SK-N-SH (cell line): ENCODE data around the gene SSR4. TPM values are rescaled to one million over a fixed set of nuclear protein-coding genes. Genes with fewer than 3 reads are reported as not detected.

Experiments used
- CTCF ChIA-PET: fragments of 300-600, 350-600 bp; formaldehyde crosslinking; extraction: SDS; loops from one replicate; lab custom pipeline; 2021; lab: Yijun Ruan, JAX
- POLR2A ChIA-PET: fragments of 350-600 bp; sonication (Branson Sonifier 250); formaldehyde crosslinking; extraction: SDS; loops from one replicate; lab custom pipeline; 2020; ENCODE audit warnings: antibody characterized with exemption, inconsistent platforms; lab: Yijun Ruan, JAX
- DNase-seq: peaks from one replicate; pipeline ENCODE4 v3.0.0; 2012
- H2AFZ ChIP-seq: fragments of 200-600 bp; sonication (generic); 2 replicates; pipeline ENCODE4 v1.8.1; 2016; ENCODE audit warnings: antibody characterized with exemption, mild to moderate bottlenecking, low read depth
- H3F3A ChIP-seq: fragments of 200-600 bp; sonication (generic); replicated peaks from 2 replicates; pipeline ENCODE3; 2016; ENCODE audit warnings: antibody characterized with exemption, mild to moderate bottlenecking; ENCODE audit not compliant: insufficient read depth
- H3K27ac ChIP-seq, 2 experiments: fragments of 200-500 bp in 1 of 2; fragments of 200-600 bp in 1 of 2; sonication (Bioruptor generic) in 1 of 2; sonication (generic), shearing (Covaris generic) in 1 of 2; 2 replicates each; pipeline versions ENCODE4 v1.5.1 to v1.6.1; 2014 to 2016; ENCODE audit warnings: low read depth in 2 of 2, inconsistent platforms in 1 of 2, low read length in 1 of 2, mild to moderate bottlenecking in 1 of 2, mixed read lengths in 1 of 2
- H3K27me3 ChIP-seq: fragments of 200-600 bp; sonication (generic), shearing (Covaris generic); 2 replicates; pipeline ENCODE4 v1.6.1; 2016; ENCODE audit warnings: mixed run types; ENCODE audit not compliant: insufficient read depth
- H3K36me3 ChIP-seq, 2 experiments: fragments of 200-500 bp in 1 of 2; fragments of 200-600 bp in 1 of 2; sonication (Bioruptor generic) in 1 of 2; sonication (generic) in 1 of 2; replicated peaks in 1 of 2; 2 replicates each; pipeline versions ENCODE3 to v1.5.1; 2014 to 2016; ENCODE audit warnings: low read length in 1 of 2, mild to moderate bottlenecking in 1 of 2; ENCODE audit not compliant: insufficient read depth in 2 of 2, control insufficient read depth in 1 of 2
- H3K4me1 ChIP-seq, 2 experiments: fragments of 200-500 bp in 1 of 2; fragments of 200-600 bp in 1 of 2; sonication (Bioruptor generic) in 1 of 2; sonication (generic), shearing (Covaris generic) in 1 of 2; 2 replicates each; pipeline versions ENCODE4 v1.5.1 to v1.6.1; 2014 to 2016; ENCODE audit warnings: low read depth in 1 of 2, low read length in 1 of 2, mixed run types in 1 of 2; ENCODE audit not compliant: insufficient read depth in 2 of 2, control insufficient read depth in 1 of 2
- H3K4me2 ChIP-seq: fragments of 200-600 bp; sonication (generic), shearing (Covaris generic); 2 replicates; pipeline ENCODE4 v1.6.1; 2017; ENCODE audit warnings: mixed run types
- H3K4me3 ChIP-seq, 2 experiments: fragments of 200-500 bp in 1 of 2; fragments of 200-600 bp in 1 of 2; sonication (Bioruptor generic) in 1 of 2; sonication (generic), shearing (Covaris generic) in 1 of 2; 2 replicates each; pipeline versions ENCODE4 v1.5.1 to v1.8.1; 2014 to 2016; ENCODE audit warnings: low read depth in 2 of 2, inconsistent platforms in 1 of 2, low read length in 1 of 2, mild to moderate bottlenecking in 1 of 2, mixed read lengths in 1 of 2, moderate library complexity in 1 of 2
- H3K79me2 ChIP-seq: fragments of 200-600 bp; sonication (generic); 2 replicates; pipeline ENCODE4 v1.8.1; 2017; ENCODE audit warnings: mild to moderate bottlenecking; ENCODE audit not compliant: insufficient read depth
- H3K9ac ChIP-seq: fragments of 200-600 bp; sonication (generic); 2 replicates; pipeline ENCODE4 v1.6.1; 2017; ENCODE audit warnings: mixed run types
- H3K9me2 ChIP-seq: fragments of 200-600 bp; sonication (generic); 2 replicates; pipeline ENCODE4 v1.6.1; 2017; ENCODE audit warnings: mixed run types
- H3K9me3 ChIP-seq: fragments of 200-600 bp; sonication (generic); 2 replicates; pipeline ENCODE4 v1.6.1; 2017; ENCODE audit warnings: mixed run types, mild to moderate bottlenecking, moderate library complexity
- H4K20me1 ChIP-seq: fragments of 200-600 bp; sonication (generic); 2 replicates; pipeline ENCODE4 v1.6.1; 2017; ENCODE audit warnings: mild to moderate bottlenecking, mixed run types; ENCODE audit not compliant: insufficient read depth
- CTCF ChIP-seq: fragments of 200-600 bp; sonication (generic); IDR thresholded peaks from 2 replicates; pipeline ENCODE4 v1.6.1; 2017; ENCODE audit warnings: antibody characterized with exemption, mild to moderate bottlenecking, moderate library complexity
- ELF1 ChIP-seq: IDR thresholded peaks from 2 replicates; pipeline ENCODE4 v1.4.0; 2012
- EP300 ChIP-seq, 2 experiments: IDR thresholded peaks; 2 replicates each; pipeline versions ENCODE4 v1.4.0 to v1.6.1; 2012; ENCODE audit warnings: borderline replicate concordance in 1 of 2, low read depth in 1 of 2, low read length in 1 of 2
- FOSL2 ChIP-seq: IDR thresholded peaks from 2 replicates; pipeline ENCODE4 v1.4.0; 2012; ENCODE audit warnings: low read depth, mild to moderate bottlenecking, moderate library complexity, borderline replicate concordance
- FOXM1 ChIP-seq: IDR thresholded peaks from 2 replicates; pipeline ENCODE4 v1.4.0; 2012; ENCODE audit warnings: low read depth, mild to moderate bottlenecking
- GATA2 ChIP-seq: sonication (generic); formaldehyde crosslinking; IDR thresholded peaks from 2 replicates; pipeline ENCODE4 v1.5.0; 2020; ENCODE audit warnings: mild to moderate bottlenecking, missing genetic modification reagents
- IRF3 ChIP-seq: fragments of 150-350 bp; IDR thresholded peaks from 2 replicates; pipeline ENCODE4 v1.6.1; 2016; ENCODE audit warnings: mild to moderate bottlenecking, low read depth, low read length
- JUND ChIP-seq: IDR thresholded peaks from 2 replicates; pipeline ENCODE4 v1.4.0; 2012
- NFIC ChIP-seq: IDR thresholded peaks from 2 replicates; pipeline ENCODE4 v1.4.0; 2012; ENCODE audit warnings: borderline replicate concordance
- NRF1 ChIP-seq: IDR thresholded peaks from 2 replicates; pipeline ENCODE4 v1.6.1; 2012; ENCODE audit warnings: low read depth, mild to moderate bottlenecking, low read length
- POLR2AphosphoS5 ChIP-seq: IDR thresholded peaks from 2 replicates; pipeline ENCODE4 v1.6.1; 2012; ENCODE audit warnings: low read depth, low read length
- RAD21 ChIP-seq: IDR thresholded peaks from 2 replicates; pipeline ENCODE4 v1.6.1; 2012; ENCODE audit warnings: mild to moderate bottlenecking, low read length
- REST ChIP-seq: IDR thresholded peaks from 2 replicates; pipeline ENCODE4 v1.6.1; 2012; ENCODE audit warnings: mild to moderate bottlenecking, low read depth, low read length, moderate library complexity
- RXRA ChIP-seq: IDR thresholded peaks from 2 replicates; pipeline ENCODE4 v1.4.0; 2012; ENCODE audit warnings: low read depth, mild to moderate bottlenecking, borderline replicate concordance
- SMC3 ChIP-seq: IDR thresholded peaks from 2 replicates; pipeline ENCODE4 v1.6.1; 2012; ENCODE audit warnings: low read depth, low read length, improper control_type of control experiment
- TAF1 ChIP-seq: IDR thresholded peaks from 2 replicates; pipeline ENCODE4 v1.6.1; 2012; ENCODE audit warnings: low read depth, mild to moderate bottlenecking, low read length, moderate library complexity, borderline replicate concordance
- TCF12 ChIP-seq: IDR thresholded peaks from 2 replicates; pipeline ENCODE4 v1.4.0; 2012
- TEAD4 ChIP-seq: IDR thresholded peaks from 2 replicates; pipeline ENCODE4 v1.4.0; 2012; ENCODE audit warnings: mild to moderate bottlenecking, borderline replicate concordance; ENCODE audit not compliant: insufficient read depth
- USF2 ChIP-seq: fragments of 150-350 bp; IDR thresholded peaks from 2 replicates; pipeline ENCODE4 v1.6.1; 2017; ENCODE audit warnings: antibody characterized with exemption, low read length, low read depth, borderline replicate concordance
- WGBS: methylation state at CpG from one replicate; pipeline ENCODE4 v1.1.6; 2017; ENCODE audit warnings: low lambda C conversion rate; 5-methylcytosine and 5-hydroxymethylcytosine counted together
- polyA plus RNA-seq, 3 experiments: library from polyadenylated mRNA; depleted of rRNA; stranded (reverse); fragments of >200 nt; gene quantifications; 2 replicates each; pipeline ENCODE4 v1.2.3, GENCODE V29; 2012

Gene SSR4
- polyA plus RNA-seq, 1 of the 3 experiments (the other 2 are of a cell fraction) = 367 TPM

- no peak overlapping the region for H2AFZ ChIP-seq
- POLR2A ChIA-PET = no interaction called here
- peak; percentile 7 for DNase-seq
- no peaks in the 10 kb centered on the region for H3K36me3 ChIP-seq
- no peak overlapping the region for H3K4me2 ChIP-seq
- peaks cover 5% of the 10 kb centered on the region; the same call in 1 of the 2 replicates for H4K20me1 ChIP-seq
- CTCF ChIA-PET = no interaction called here
- H3F3A ChIP-seq = peaks cover 5% of the 10 kb centered on the region
- no peak overlapping the region for H3K4me3 ChIP-seq
- peaks cover 0 to 13% of the 10 kb centered on the region in 2 experiments; a peak in 1 of 4 replicates for H3K4me1 ChIP-seq
- TF ChIP-seq FOXM1 (no peak), RXRA (no peak), SMC3 (no peak), RAD21 (no peak), JUND (no peak), NRF1 (no peak), FOSL2 (no peak), POLR2AphosphoS5 (no peak), IRF3 (no peak), TEAD4 (no peak), ELF1 (no peak), GATA2 (CRISPR knock-in tag) (no peak), REST (no peak), TCF12 (no peak), TAF1 (no peak), USF2 (no peak), CTCF (no peak), EP300 (IDR thresholded peaks at IDR 0.05; ENCODE audit: borderline replicate concordance in 1 of 2, low read depth in 1 of 2, low read length in 1 of 2) (no peak), NFIC (no peak)
- H3K9ac ChIP-seq = no peak overlapping the region
- no peak overlapping the region for H3K27ac ChIP-seq
- peaks cover 47% of the 10 kb centered on the region for H3K27me3 ChIP-seq
- H3K9me2 ChIP-seq = no peaks in the 10 kb centered on the region
- WGBS = 53% methylated on average over 8 of the region's 8 CpGs
- no peaks in the 10 kb centered on the region for H3K79me2 ChIP-seq
- H3K9me3 ChIP-seq = no peaks in the 10 kb centered on the region
Measured at GRCh38 chrX:153825042-153825441, 30.6 kb downstream of the SSR4 start.
